CD14-positive monocyte (primary cell): ENCODE measurements around the gene VPS35L. TPM values are rescaled to one million over a fixed set of nuclear protein-coding genes. Genes with fewer than 3 reads are reported as not detected.

Source experiments
- DNase-seq, 3 donors: peaks; one replicate each; pipeline ENCODE4 v3.0.0-alpha.2; 2011 to 2022
- H2AFZ ChIP-seq: 2 replicates; pipeline ENCODE4 v1.6.0; 2012; ENCODE audit warnings: mild to moderate bottlenecking, low read depth, low read length, inconsistent platforms; ENCODE audit not compliant: insufficient read depth, poor library complexity, severe bottlenecking
- H3K27ac ChIP-seq, 2 donors: 1 replicate in 1 of 2; 2 replicates in 1 of 2; pipeline ENCODE4 v1.5.1; 2012 to 2013; ENCODE audit warnings: low read length in 2 of 2, control low read depth in 1 of 2, inconsistent platforms in 1 of 2, low read depth in 1 of 2, mild to moderate bottlenecking in 1 of 2
- H3K27me3 ChIP-seq, 2 donors: one replicate each; pipeline versions ENCODE4 v1.6.0 to v1.6.1; 2011 to 2013; ENCODE audit warnings: low read length in 2 of 2; ENCODE audit not compliant: control insufficient read depth in 2 of 2, insufficient read depth in 2 of 2
- H3K36me3 ChIP-seq, 2 donors: replicated peaks in 1 of 2; 1 replicate in 1 of 2; 2 replicates in 1 of 2; pipeline versions ENCODE4 v1.5.1 to v1.6.1; 2012 to 2013; ENCODE audit warnings: low read length in 2 of 2, control low read depth in 1 of 2, inconsistent platforms in 1 of 2, mild to moderate bottlenecking in 1 of 2; ENCODE audit not compliant: insufficient read depth in 2 of 2, control insufficient read depth in 1 of 2
- H3K4me1 ChIP-seq, 2 donors: 1 replicate in 1 of 2; 2 replicates in 1 of 2; pipeline versions ENCODE4 v1.5.1 to v1.6.1; 2012 to 2013; ENCODE audit warnings: low read length in 2 of 2, control low read depth in 1 of 2, inconsistent platforms in 1 of 2, mild to moderate bottlenecking in 1 of 2, moderate library complexity in 1 of 2; ENCODE audit not compliant: insufficient read depth in 2 of 2, control insufficient read depth in 1 of 2
- H3K4me2 ChIP-seq: replicated peaks from 2 replicates; pipeline ENCODE3; 2012; ENCODE audit warnings: low read length, moderate library complexity, mild to moderate bottlenecking; ENCODE audit not compliant: poor library complexity, severe bottlenecking; ENCODE audit errors: extremely low read depth
- H3K4me3 ChIP-seq, 3 experiments: fragments of 200-600 bp in 1 of 3; sonication (generic) in 1 of 3; replicated peaks in 1 of 3; 1 replicate in 2 of 3; 2 replicates in 1 of 3; pipeline ENCODE4 v1.5.1; 2011 to 2013; ENCODE audit warnings: low read length in 3 of 3, mild to moderate bottlenecking in 3 of 3, control low read depth in 2 of 3, low read depth in 2 of 3, inconsistent platforms in 1 of 3, moderate library complexity in 1 of 3
- H3K79me2 ChIP-seq: 2 replicates; pipeline ENCODE4 v1.6.0; 2012; ENCODE audit warnings: mild to moderate bottlenecking, control low read depth, inconsistent platforms, low read length, moderate library complexity; ENCODE audit not compliant: insufficient read depth
- H3K9ac ChIP-seq: 2 replicates; pipeline ENCODE4 v1.6.0; 2017; ENCODE audit warnings: low read length, mild to moderate bottlenecking; ENCODE audit not compliant: insufficient read depth, poor library complexity, severe bottlenecking
- H3K9me3 ChIP-seq, 2 donors: replicated peaks in 1 of 2; 1 replicate in 1 of 2; 2 replicates in 1 of 2; pipeline versions ENCODE4 v1.5.1 to v1.6.1; 2012 to 2013; ENCODE audit warnings: low read length in 2 of 2, control low read depth in 1 of 2; ENCODE audit not compliant: control insufficient read depth in 1 of 2, insufficient read depth in 1 of 2
- H4K20me1 ChIP-seq: 2 replicates; pipeline ENCODE4 v1.6.0; 2012; ENCODE audit warnings: mild to moderate bottlenecking, low read length, control low read depth, moderate library complexity; ENCODE audit not compliant: insufficient read depth
- H3K27ac Mint-ChIP-seq, 7 donors: one replicate each; pipeline ENCODE4 v1.8.0; 2020; ENCODE audit warnings: mild to moderate bottlenecking in 7 of 7, mixed read lengths in 7 of 7, moderate library complexity in 6 of 7, inconsistent platforms in 2 of 7
- H3K27me3 Mint-ChIP-seq, 3 donors: one replicate each; pipeline ENCODE4 v1.8.0; 2021 to 2022; ENCODE audit warnings: low read depth in 3 of 3, mild to moderate bottlenecking in 3 of 3, mixed read lengths in 3 of 3, moderate library complexity in 3 of 3, inconsistent platforms in 1 of 3
- H3K36me3 Mint-ChIP-seq, 2 donors: one replicate each; pipeline ENCODE4 v1.8.0; 2020; ENCODE audit warnings: mixed read lengths in 2 of 2, inconsistent platforms in 1 of 2, mild to moderate bottlenecking in 1 of 2
- H3K4me1 Mint-ChIP-seq: one replicate; pipeline ENCODE4 v1.8.0; 2020; ENCODE audit warnings: mild to moderate bottlenecking, mixed read lengths
- H3K4me3 Mint-ChIP-seq, 2 donors: one replicate each; pipeline ENCODE4 v1.8.0; 2020; ENCODE audit warnings: mild to moderate bottlenecking in 2 of 2, mixed read lengths in 2 of 2, moderate library complexity in 1 of 2
- H3K9me3 Mint-ChIP-seq, 7 donors: one replicate each; pipeline ENCODE4 v1.8.0; 2020 to 2022; ENCODE audit warnings: mixed read lengths in 7 of 7, mild to moderate bottlenecking in 6 of 7, moderate library complexity in 6 of 7, inconsistent platforms in 2 of 7
- whole genome bisulfite sequencing: methylation state at CpG from one replicate; pipeline ENCODE4 v1.1.5; 2013; ENCODE audit warnings: missing lambda C conversion rate; ENCODE audit not compliant: insufficient coverage; 5-methylcytosine and 5-hydroxymethylcytosine counted together
- intact Hi-C, 2 donors: fragments of 100-400 bp; cut with micrococcal nuclease; formaldehyde crosslinking; loops; one replicate each; pipeline versions ENCODE4 v1.15.0 to v1.15.1; 2023
- polyA plus RNA-seq, 3 donors: library from polyadenylated mRNA; depleted of rRNA in 1 of 3; unstranded in 2 of 3; stranded (reverse) in 1 of 3; fragments of 300-500 nt in 2 of 3; fragments of >200 nt in 1 of 3; fragmentation: Illumina TruSeq in 2 of 3; gene quantifications; 1 replicate in 2 of 3; 2 replicates in 1 of 3; pipeline ENCODE4 v1.2.3, GENCODE V29; 2012 to 2021
- TF ChIP-seq, protein P1 (sequence below): fragments of 200-600 bp; IDR thresholded peaks from one replicate; pipeline ENCODE4 v1.8.0; 2022; ENCODE audit warnings: antibody characterized with exemption, mild to moderate bottlenecking

The VPS35L gene
- polyA plus RNA-seq, 3 donors: 29.7 to 51.4 (median 48.8) TPM

DNA sequence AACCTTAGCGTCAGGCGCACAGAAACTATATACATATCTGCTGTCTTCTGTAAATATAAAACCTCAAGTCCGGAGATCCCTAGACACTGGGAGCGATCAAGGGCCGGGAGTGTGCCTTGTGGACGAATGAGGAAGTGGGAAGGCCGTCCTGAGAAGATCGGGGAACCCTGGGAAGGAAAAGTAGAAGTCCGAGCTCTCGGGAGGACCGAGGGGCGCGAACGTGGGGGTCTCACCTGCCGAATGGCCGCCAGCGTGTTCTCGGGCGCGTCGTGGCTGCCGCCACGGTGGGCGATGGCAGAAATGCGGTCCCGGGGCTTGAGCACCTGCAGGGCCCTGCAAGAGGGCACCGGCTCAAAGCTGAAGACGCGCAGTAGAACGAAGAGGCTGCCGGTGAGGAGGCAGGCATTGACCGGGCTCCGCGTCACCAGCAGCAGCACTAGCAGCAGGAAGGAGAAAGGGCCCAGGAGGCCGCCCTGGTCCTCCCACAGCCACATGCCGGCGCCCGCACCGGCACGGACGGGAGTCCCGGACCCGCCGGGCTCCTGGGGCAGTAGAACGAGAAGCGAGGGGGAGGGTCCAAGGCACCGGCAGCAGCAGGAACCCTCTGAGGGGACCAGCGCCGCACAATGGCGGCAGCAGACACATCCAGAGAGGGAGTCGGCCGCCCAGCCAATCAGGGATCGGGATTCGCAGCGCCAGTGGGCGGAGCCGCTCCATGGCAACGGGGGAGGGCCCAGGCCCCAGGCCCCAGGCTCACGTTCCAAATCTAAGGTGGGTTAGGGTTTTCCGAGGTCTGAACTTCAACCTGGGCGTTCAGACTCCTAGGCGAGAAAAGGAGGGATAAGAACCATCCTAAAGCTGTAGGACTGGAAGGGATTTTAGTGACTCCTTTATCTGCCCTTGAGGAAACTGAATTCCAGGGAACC is 33.8 kb upstream of the VPS35L start, which contains the start of gene GDE1:
GDE1 (minus strand) TSS at position 628 of the 926 bp plus-strand sequence; CDS start at position 494, 134 bp downstream.
- under 1% methylated on average over 60 of the region's 62 CpGs for WGBS
- H3K4me1 ChIP-seq: peaks cover 34 to 63% of the 10 kb centered on the region in 2 donors
- H3K4me3 Mint-ChIP-seq: peak within 1 kb of the TSS; percentile 95 to 98
- TF ChIP-seq, protein P1, sequence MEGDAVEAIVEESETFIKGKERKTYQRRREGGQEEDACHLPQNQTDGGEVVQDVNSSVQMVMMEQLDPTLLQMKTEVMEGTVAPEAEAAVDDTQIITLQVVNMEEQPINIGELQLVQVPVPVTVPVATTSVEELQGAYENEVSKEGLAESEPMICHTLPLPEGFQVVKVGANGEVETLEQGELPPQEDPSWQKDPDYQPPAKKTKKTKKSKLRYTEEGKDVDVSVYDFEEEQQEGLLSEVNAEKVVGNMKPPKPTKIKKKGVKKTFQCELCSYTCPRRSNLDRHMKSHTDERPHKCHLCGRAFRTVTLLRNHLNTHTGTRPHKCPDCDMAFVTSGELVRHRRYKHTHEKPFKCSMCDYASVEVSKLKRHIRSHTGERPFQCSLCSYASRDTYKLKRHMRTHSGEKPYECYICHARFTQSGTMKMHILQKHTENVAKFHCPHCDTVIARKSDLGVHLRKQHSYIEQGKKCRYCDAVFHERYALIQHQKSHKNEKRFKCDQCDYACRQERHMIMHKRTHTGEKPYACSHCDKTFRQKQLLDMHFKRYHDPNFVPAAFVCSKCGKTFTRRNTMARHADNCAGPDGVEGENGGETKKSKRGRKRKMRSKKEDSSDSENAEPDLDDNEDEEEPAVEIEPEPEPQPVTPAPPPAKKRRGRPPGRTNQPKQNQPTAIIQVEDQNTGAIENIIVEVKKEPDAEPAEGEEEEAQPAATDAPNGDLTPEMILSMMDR: peak; percentile 24
- peak within 1 kb of the TSS; percentile 71 to 97 (median 88) for H3K4me3 ChIP-seq
- peaks cover 0 to 2% (median 0%) of the 10 kb centered on the region in 7 donors for H3K9me3 Mint-ChIP-seq
- H3K27me3 ChIP-seq: no peaks in the 10 kb centered on the region
- H2AFZ ChIP-seq: peak within 1 kb of the TSS; percentile 95
- peaks cover 8% of the 10 kb centered on the region for H4K20me1 ChIP-seq
- intact Hi-C loops: loop anchor here (5.0 kb wide), 3 partner anchors 36 to 719 kb away; partner anchors contain the start of genes ARL6IP1 (in 1 of the 2), COQ7 (in 1 of the 2) and VPS35L (in 1 of the 2)
- peaks cover 15 to 16% of the 10 kb centered on the region in 2 donors for H3K36me3 Mint-ChIP-seq
- H3K9me3 ChIP-seq: no peaks in the 10 kb centered on the region
- peaks cover 0 to 2% (median 0%) of the 10 kb centered on the region in 3 donors for H3K27me3 Mint-ChIP-seq
- peak within 1 kb of the TSS; percentile 81 for H3K9ac ChIP-seq
- DNase-seq: peak; percentile 81 to 89 (median 86)
- peak within 1 kb of the TSS; percentile 81 to 91 for H3K27ac ChIP-seq
- peak within 1 kb of the TSS; percentile 87 to 94 (median 93) for H3K27ac Mint-ChIP-seq
- peaks cover 9 to 11% of the 10 kb centered on the region in 2 donors for H3K36me3 ChIP-seq
- peaks cover 48% of the 10 kb centered on the region for H3K4me1 Mint-ChIP-seq
- peaks cover 82% of the 10 kb centered on the region for H3K79me2 ChIP-seq
- H3K4me2 ChIP-seq: peak within 1 kb of the TSS; percentile 99

DNA sequence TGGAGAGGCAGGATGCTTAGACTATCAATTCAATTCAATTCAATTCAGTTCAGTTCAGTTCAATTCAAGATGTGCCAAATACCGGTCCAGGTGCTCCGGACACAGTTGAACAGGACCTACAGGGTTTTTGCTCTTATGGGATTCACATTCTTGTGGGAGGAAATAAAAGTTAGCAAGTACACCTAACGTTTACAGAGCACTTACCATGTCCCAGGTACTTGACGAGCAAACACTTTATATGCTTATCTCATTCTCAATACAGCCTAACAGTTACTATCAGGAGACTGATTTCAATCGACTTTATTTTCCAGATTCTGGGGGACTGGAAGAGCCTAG is 33.1 kb upstream of the VPS35L start:
- H3K4me2 ChIP-seq: peak overlapping the region; percentile 99
- intact Hi-C loops: loop anchor here (5.0 kb wide), 3 partner anchors 35 to 720 kb away; partner anchors contain the start of genes ARL6IP1 (in 1 of the 2), COQ7 (in 1 of the 2) and VPS35L (in 1 of the 2)
- no CpG with 5 or more reads among the region's 5 CpGs for WGBS
- no peak overlapping the region for H3K9ac ChIP-seq
- Mint-ChIP-seq H3K9me3 (peaks cover 0 to 2% (median 0%) of the 10 kb centered on the region in 7 donors), H3K4me1 (peaks cover 48% of the 10 kb centered on the region), H3K27me3 (peaks cover 0 to 2% (median 0%) of the 10 kb centered on the region in 3 donors), H3K4me3 (peak overlapping the region; percentile 95 to 98), H3K36me3 (peaks cover 9 to 10% of the 10 kb centered on the region in 2 donors), H3K27ac (peak overlapping the region; percentile 54 to 94 (median 92))
- TF ChIP-seq, protein P1: no peak
- H2AFZ ChIP-seq: peak overlapping the region; percentile 95
- H3K4me1 ChIP-seq: peaks cover 34 to 63% of the 10 kb centered on the region in 2 donors
- H3K27ac ChIP-seq: peak overlapping the region in 1 of 2 donors; percentile 91
- H3K9me3 ChIP-seq: no peaks in the 10 kb centered on the region
- peaks cover 3 to 6% of the 10 kb centered on the region in 2 donors for H3K36me3 ChIP-seq
- peak overlapping the region in 2 of 3 experiments; percentile 88 to 97 for H3K4me3 ChIP-seq
- H4K20me1 ChIP-seq: peaks cover 8% of the 10 kb centered on the region
- peaks cover 82% of the 10 kb centered on the region for H3K79me2 ChIP-seq
- no peak for DNase-seq
- no peaks in the 10 kb centered on the region for H3K27me3 ChIP-seq
